ENCODE results near the gene COBLL1. TPM values are rescaled to one million over a fixed set of nuclear protein-coding genes. Genes with fewer than 3 reads are reported as not detected.

COBLL1 gene
- total and polyA plus RNA-seq, 9 donors: 11.5 to 56.8 (median 38.4) TPM

DNA sequence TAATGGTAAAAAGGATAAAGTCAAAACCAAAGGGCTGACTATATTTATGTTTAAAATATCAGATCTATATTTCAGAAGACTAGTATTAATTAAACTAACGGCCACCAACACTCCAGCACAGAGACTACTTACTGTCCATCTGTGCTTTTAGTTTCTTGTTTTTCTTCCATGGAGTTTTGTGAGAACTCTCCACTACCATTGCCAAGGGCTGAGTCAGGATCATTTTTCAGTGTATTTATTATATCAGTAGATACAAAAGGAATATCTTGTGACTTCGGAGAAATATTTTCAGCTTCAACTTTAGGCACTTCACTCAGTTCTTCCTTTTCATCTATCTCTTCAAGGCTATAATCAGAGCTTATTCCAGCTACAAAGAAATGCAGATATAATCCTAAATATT lies 141.2 kb downstream of the COBLL1 start:
- Histone ChIP-seq H3K9me3 (no peaks in the 10 kb centered on the region), H3K36me3 (no peaks in the 10 kb centered on the region), H3K4me1 (ENCODE audit: insufficient read depth) (no peaks in the 10 kb centered on the region), H3K27me3 (no peaks in the 10 kb centered on the region), H3K4me3 (no peak overlapping the region), H3K27ac (no peak overlapping the region)
- 5 to 22% (median 13%) methylated on average over 2 of the region's 2 CpGs for WGBS, 3 donors
- DNase-seq: no peak
- TF ChIP-seq, protein P1, sequence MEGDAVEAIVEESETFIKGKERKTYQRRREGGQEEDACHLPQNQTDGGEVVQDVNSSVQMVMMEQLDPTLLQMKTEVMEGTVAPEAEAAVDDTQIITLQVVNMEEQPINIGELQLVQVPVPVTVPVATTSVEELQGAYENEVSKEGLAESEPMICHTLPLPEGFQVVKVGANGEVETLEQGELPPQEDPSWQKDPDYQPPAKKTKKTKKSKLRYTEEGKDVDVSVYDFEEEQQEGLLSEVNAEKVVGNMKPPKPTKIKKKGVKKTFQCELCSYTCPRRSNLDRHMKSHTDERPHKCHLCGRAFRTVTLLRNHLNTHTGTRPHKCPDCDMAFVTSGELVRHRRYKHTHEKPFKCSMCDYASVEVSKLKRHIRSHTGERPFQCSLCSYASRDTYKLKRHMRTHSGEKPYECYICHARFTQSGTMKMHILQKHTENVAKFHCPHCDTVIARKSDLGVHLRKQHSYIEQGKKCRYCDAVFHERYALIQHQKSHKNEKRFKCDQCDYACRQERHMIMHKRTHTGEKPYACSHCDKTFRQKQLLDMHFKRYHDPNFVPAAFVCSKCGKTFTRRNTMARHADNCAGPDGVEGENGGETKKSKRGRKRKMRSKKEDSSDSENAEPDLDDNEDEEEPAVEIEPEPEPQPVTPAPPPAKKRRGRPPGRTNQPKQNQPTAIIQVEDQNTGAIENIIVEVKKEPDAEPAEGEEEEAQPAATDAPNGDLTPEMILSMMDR (IDR thresholded peaks at IDR 0.05): no peak
- TF ChIP-seq EP300 (IDR thresholded peaks at IDR 0.05): no peak
- TF ChIP-seq POLR2A (IDR thresholded peaks at IDR 0.05): no peak
- intact Hi-C loops (cut with DNase I): loop anchor here in 1 of 4 donors (10.0 kb wide), 1 partner anchor 136 kb away; no protein-coding TSS in a partner anchor

DNA sequence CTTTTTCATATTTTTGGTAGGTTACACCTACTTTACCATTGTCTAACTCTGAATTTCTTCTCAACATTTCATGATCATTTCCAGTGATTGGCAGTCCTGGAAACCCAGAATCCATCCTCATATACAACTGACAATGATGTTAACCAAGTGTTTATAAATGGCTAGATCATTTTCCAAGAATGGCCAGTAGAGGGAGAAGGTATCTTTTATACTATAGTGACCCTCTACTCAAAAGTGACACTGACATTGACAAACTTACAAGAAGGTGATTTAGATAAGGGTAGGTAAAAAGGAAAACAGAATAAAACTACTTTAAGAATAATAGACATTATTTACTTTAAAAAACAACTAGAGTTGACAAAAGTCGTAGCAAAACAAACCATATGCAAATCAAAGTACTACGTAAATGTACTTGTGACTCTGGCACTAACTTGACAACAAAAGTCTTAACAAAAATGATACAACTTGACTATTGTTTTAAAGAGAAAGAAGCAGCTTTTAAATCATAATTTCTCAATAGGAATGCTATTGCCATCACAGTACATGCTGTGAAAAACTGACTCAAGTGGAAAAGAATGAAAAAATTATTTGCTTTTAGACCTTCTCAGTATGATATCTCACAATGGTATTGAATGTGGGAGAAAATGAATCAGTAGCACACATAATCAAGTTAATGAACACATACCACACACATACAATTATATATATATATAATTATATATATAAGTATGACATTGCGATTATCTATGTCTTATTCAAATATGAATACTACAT lies 143.7 kb downstream of the COBLL1 start:
- Histone ChIP-seq H3K36me3 (no peaks in the 10 kb centered on the region), H3K4me3 (no peak overlapping the region), H3K27ac (no peak overlapping the region), H3K4me1 (ENCODE audit: insufficient read depth) (no peaks in the 10 kb centered on the region), H3K27me3 (no peaks in the 10 kb centered on the region), H3K9me3 (no peaks in the 10 kb centered on the region)
- WGBS, 3 donors: 88 to 94% (median 91%) methylated on average over 3 of the region's 3 CpGs
- intact Hi-C loops (cut with DNase I): no loop called here
- TF ChIP-seq EP300 (IDR thresholded peaks at IDR 0.05): no peak
- TF ChIP-seq, protein P1 (IDR thresholded peaks at IDR 0.05): peak in 1 of 3 donors; percentile 12
- DNase-seq: no peak

DNA sequence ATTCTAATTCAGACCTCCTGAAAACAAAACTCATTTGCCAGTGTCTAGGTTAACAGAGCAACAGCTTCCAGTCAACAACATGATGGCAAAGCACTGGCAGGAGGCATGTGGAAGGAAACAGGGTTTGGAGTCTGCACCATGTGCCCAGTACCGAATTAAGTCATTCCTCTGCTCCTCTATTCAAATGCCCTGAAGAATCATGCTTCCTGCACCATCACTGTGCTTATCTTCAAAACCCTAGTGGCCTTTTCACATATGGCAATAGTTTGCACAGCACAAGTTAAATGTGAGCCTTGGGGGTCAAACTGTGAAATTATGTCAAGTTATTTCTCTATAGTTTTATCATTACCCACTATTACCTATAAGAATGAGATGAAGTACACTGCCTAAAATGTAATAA lies 145.0 kb downstream of the COBLL1 start:
- H3K27me3 ChIP-seq: no peaks in the 10 kb centered on the region
- intact Hi-C loops (cut with DNase I): no loop called here
- H3K36me3 ChIP-seq: no peaks in the 10 kb centered on the region
- H3K9me3 ChIP-seq: no peaks in the 10 kb centered on the region
- 75 to 94% (median 89%) methylated on average over 1 of the region's 1 CpG for WGBS, 3 donors
- TF ChIP-seq POLR2A (IDR thresholded peaks at IDR 0.05) (no peak), EP300 (IDR thresholded peaks at IDR 0.05) (no peak)
- TF ChIP-seq, protein P1 (IDR thresholded peaks at IDR 0.05): no peak
- no peak overlapping the region for H3K27ac ChIP-seq
- no peaks in the 10 kb centered on the region for H3K4me1 ChIP-seq (ENCODE audit: insufficient read depth)
- DNase-seq: no peak
- no peak overlapping the region for H3K4me3 ChIP-seq

DNA sequence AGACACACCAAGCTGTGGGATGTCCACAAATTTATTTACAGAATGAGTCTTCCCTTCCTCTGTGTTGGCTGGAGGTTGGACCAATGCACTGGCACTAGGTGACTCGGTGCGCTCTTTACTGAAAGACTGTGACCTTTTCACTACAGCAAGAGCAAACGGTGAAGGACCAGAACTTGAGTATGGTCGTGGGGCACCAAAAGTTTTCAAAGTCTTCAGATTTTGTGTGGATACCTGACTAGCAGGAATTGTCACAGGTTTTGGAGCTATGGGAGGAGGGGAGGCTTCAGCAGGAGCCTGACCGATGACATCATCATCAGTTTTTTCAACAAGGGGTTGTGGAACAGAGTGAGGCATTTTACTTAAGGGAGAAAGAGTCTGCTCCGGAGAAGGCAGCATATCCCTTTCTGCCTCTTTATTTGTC lies 147.3 kb downstream of the COBLL1 start:
- Histone ChIP-seq H3K27ac (no peak overlapping the region), H3K4me1 (ENCODE audit: insufficient read depth) (no peaks in the 10 kb centered on the region), H3K36me3 (no peaks in the 10 kb centered on the region), H3K4me3 (no peak overlapping the region), H3K27me3 (no peaks in the 10 kb centered on the region), H3K9me3 (no peaks in the 10 kb centered on the region)
- intact Hi-C loops (cut with DNase I): no loop called here
- 88 to 94% (median 90%) methylated on average over 6 of the region's 6 CpGs for WGBS, 3 donors
- no peak for DNase-seq
- no peak for TF ChIP-seq POLR2A (IDR thresholded peaks at IDR 0.05)
- TF ChIP-seq, protein P1 (IDR thresholded peaks at IDR 0.05): no peak
- TF ChIP-seq EP300 (IDR thresholded peaks at IDR 0.05): no peak
